Adrenal gland (tissue), 12 donors: ENCODE results near the gene MTERF2. TPM values are rescaled to one million over a fixed set of nuclear protein-coding genes. Genes with fewer than 3 reads are reported as not detected.

Experiments used
- DNase-seq, 7 donors: peaks; one replicate each; pipeline ENCODE4 v3.0.0-alpha.2; 2019 to 2020
- H3K27ac ChIP-seq, 5 donors: fragments of 200-600 bp; sonication (generic) in 4 of 5; 1 replicate in 3 of 5; 2 replicates in 2 of 5; pipeline versions ENCODE4 v1.5.1 to v1.8.0; 2016 to 2020; ENCODE audit warnings: mild to moderate bottlenecking in 1 of 5
- H3K27me3 ChIP-seq: fragments of 200-600 bp; 2 replicates; pipeline ENCODE4 v1.8.0; 2021
- H3K36me3 ChIP-seq, 2 donors: fragments of 200-600 bp; replicated peaks in 1 of 2; 1 replicate in 1 of 2; 2 replicates in 1 of 2; pipeline versions ENCODE4 v1.5.1 to v1.8.0; 2018 to 2022
- H3K4me1 ChIP-seq, 2 donors: fragments of 200-600 bp; replicated peaks in 1 of 2; 1 replicate in 1 of 2; 2 replicates in 1 of 2; pipeline versions ENCODE4 v1.5.1 to v1.8.0; 2018 to 2021
- H3K4me3 ChIP-seq, 4 donors: fragments of 200-600 bp; sonication (generic) in 3 of 4; one replicate each; pipeline ENCODE4 v1.5.1; 2016 to 2018
- H3K9me3 ChIP-seq, 3 donors: fragments of 200-600 bp; sonication (generic) in 1 of 3; replicated peaks in 1 of 3; 1 replicate in 2 of 3; 2 replicates in 1 of 3; pipeline versions ENCODE4 v1.5.1 to v1.8.0; 2016 to 2021
- CTCF ChIP-seq, 6 experiments: fragments of 450-650 bp in 4 of 6; fragments of 200-600 bp in 2 of 6; sonication (generic) in 1 of 6; IDR thresholded peaks; 1 replicate in 5 of 6; 2 replicates in 1 of 6; pipeline versions ENCODE4 v1.5.1 to v1.8.0; 2016 to 2021; ENCODE audit warnings: antibody characterized with exemption in 6 of 6, mild to moderate bottlenecking in 2 of 6, moderate library complexity in 1 of 6
- POLR2A ChIP-seq, 2 donors: fragments of 450-650 bp; IDR thresholded peaks; one replicate each; pipeline ENCODE4 v1.6.1; 2017; ENCODE audit warnings: antibody characterized with exemption in 2 of 2, mild to moderate bottlenecking in 2 of 2, moderate library complexity in 1 of 2
- WGBS, 4 donors: extraction: QIAGEN DNeasy Blood & Tissue Kit in 2 of 4; methylation state at CpG; one replicate each; pipeline versions ENCODE4 v1.1.5 to v1.1.7; 2013 to 2017; 5-methylcytosine and 5-hydroxymethylcytosine counted together
- intact Hi-C, 2 donors: fragments of 100-400 bp; cut with DNase I; formaldehyde crosslinking; loops; one replicate each; pipeline versions ENCODE4 v1.14.1 to v1.15.0; 2022 to 2023
- polyA plus RNA-seq, 3 donors: library from polyadenylated mRNA; stranded (reverse); fragments of 200-250 nt in 2 of 3; fragments of 350-450 nt in 1 of 3; fragmentation: Illumina TruSeq in 1 of 3; extraction: RNeasy Lipid Tissue Mini Kit (QIAGEN cat#74804) in 1 of 3; gene quantifications; one replicate each; pipeline ENCODE4 v1.2.3, GENCODE V29; 2013 to 2014
- total RNA-seq, 9 donors: library from RNA; depleted of rRNA in 4 of 9; stranded (reverse); fragments of >200 nt in 4 of 9; fragments of 120-200 nt in 1 of 9; fragmentation: NEBNext Ultra II Directional in 1 of 9; extraction: Animal tissue kit (Norgen Biotek cat#: 25700) in 1 of 9; gene quantifications; one replicate each; pipeline versions ENCODE4 v1.1.0 to v1.2.4, GENCODE V29; 2013 to 2023
- donor health status: healthy with polysubstance abuse.
- donor health status: Bipolar disorder and iron deficiency.
- donor health status: DM: yes; HTN: yes; CAD: no.
- donor health status: DM: no; HTN: no; CAD: no.
- donor health status: DM: no; HTN: no; CAD: no.
- donor health status: DM: yes; HTN: yes; CAD: no.

The MTERF2 gene
- total and polyA plus RNA-seq, 12 donors = 10.2 to 85.0 (median 33.1) TPM

GRCh38 chr12:107017042-107017441 lies 30.1 kb upstream of the MTERF2 start:
- intact Hi-C loops = no loop called here
- peak in 6 of 7 donors; percentile 26 to 63 (median 32) for DNase-seq
- H3K27ac ChIP-seq = no peak overlapping the region
- no peaks in the 10 kb centered on the region for H3K9me3 ChIP-seq
- 52 to 61% (median 56%) methylated on average over 4 of the region's 4 CpGs for WGBS, 4 donors
- peaks cover 0 to 6% of the 10 kb centered on the region in 2 donors for H3K4me1 ChIP-seq
- TF ChIP-seq POLR2A (IDR thresholded peaks at IDR 0.05) = no peak
- no peak for TF ChIP-seq CTCF (IDR thresholded peaks at IDR 0.05)
- no peaks in the 10 kb centered on the region for H3K27me3 ChIP-seq
- H3K36me3 ChIP-seq = no peaks in the 10 kb centered on the region
- H3K4me3 ChIP-seq = no peak overlapping the region

- WGBS, 4 donors = 67 to 86% (median 81%) methylated on average over 3 of the region's 3 CpGs
- Histone ChIP-seq H3K9me3 (no peaks in the 10 kb centered on the region), H3K27ac (no peak overlapping the region), H3K36me3 (no peaks in the 10 kb centered on the region), H3K4me1 (peaks cover 0 to 6% of the 10 kb centered on the region in 2 donors), H3K27me3 (no peaks in the 10 kb centered on the region), H3K4me3 (no peak overlapping the region)
- TF ChIP-seq POLR2A (IDR thresholded peaks at IDR 0.05) (no peak), CTCF (IDR thresholded peaks at IDR 0.05) (no peak)
- intact Hi-C loops = no loop called here
- DNase-seq = no peak
Observed at GRCh38 chr12:107014055-107014454, 27.1 kb upstream of the MTERF2 start.

- Histone ChIP-seq H3K27me3 (no peaks in the 10 kb centered on the region), H3K36me3 (no peaks in the 10 kb centered on the region), H3K4me1 (peaks cover 0 to 6% of the 10 kb centered on the region in 2 donors), H3K9me3 (no peaks in the 10 kb centered on the region), H3K4me3 (no peak overlapping the region), H3K27ac (no peak overlapping the region)
- DNase-seq = no peak
- WGBS, 4 donors = 94 to 100% (median 99%) methylated on average over 1 of the region's 1 CpG
- TF ChIP-seq CTCF (IDR thresholded peaks at IDR 0.05) = no peak
- intact Hi-C loops = no loop called here
Observed at GRCh38 chr12:107012736-107013425, 25.9 kb upstream of the MTERF2 start.

GRCh38 chr12:107011519-107011918 lies 24.6 kb upstream of the MTERF2 start:
- 93 to 96% (median 96%) methylated on average over 2 of the region's 2 CpGs for WGBS, 4 donors
- TF ChIP-seq POLR2A (IDR thresholded peaks at IDR 0.05) (no peak), CTCF (IDR thresholded peaks at IDR 0.05) (no peak)
- no peak overlapping the region for H3K27ac ChIP-seq
- intact Hi-C loops = no loop called here
- H3K4me3 ChIP-seq = no peak overlapping the region
- H3K36me3 ChIP-seq = no peaks in the 10 kb centered on the region
- no peak for DNase-seq
- no peaks in the 10 kb centered on the region for H3K27me3 ChIP-seq
- no peaks in the 10 kb centered on the region for H3K9me3 ChIP-seq
- no peaks in the 10 kb centered on the region for H3K4me1 ChIP-seq
